Mucosa of descending colon (tissue), 3 donors: ENCODE measurements around the gene AHCTF1. TPM values are rescaled to one million over a fixed set of nuclear protein-coding genes. Genes with fewer than 3 reads are reported as not detected.
"Not testable (repeated sequence)": the region's sequence is repeated elsewhere in the genome, so short reads cannot be mapped to it uniquely, and the experiment has no call there.

Experiments used
- ATAC-seq: fragments of 200-7000 bp; cut with Tn5 transposase; one replicate; pipeline ENCODE4 v1.9.1; 2020; ENCODE audit warnings: mild to moderate bottlenecking, moderate library complexity
- DNase-seq, 3 donors: peaks; one replicate each; pipeline ENCODE4 v3.0.0-alpha.2; 2020
- H3K36me3 ChIP-seq: fragments of 200-600 bp; one replicate; pipeline ENCODE4 v1.8.0; 2021; ENCODE audit warnings: low read depth, mild to moderate bottlenecking
- H3K4me1 ChIP-seq: fragments of 200-600 bp; one replicate; pipeline ENCODE4 v1.8.0; 2021; ENCODE audit warnings: low read depth, mild to moderate bottlenecking
- H3K4me3 ChIP-seq: fragments of 200-600 bp; one replicate; pipeline ENCODE4 v1.8.0; 2021; ENCODE audit warnings: mild to moderate bottlenecking
- H3K9me3 ChIP-seq: fragments of 200-600 bp; one replicate; pipeline ENCODE4 v1.8.0; 2021; ENCODE audit warnings: mild to moderate bottlenecking
- intact Hi-C, 2 donors: fragments of 100-400 bp; cut with DNase I in 1 of 2; cut with micrococcal nuclease in 1 of 2; formaldehyde crosslinking; loops; one replicate each; pipeline versions ENCODE4 v1.11.0 to v1.11.1; 2022; cut with DNase I, micrococcal nuclease
- total RNA-seq, 3 donors: library from RNA; stranded (reverse); fragmentation: NEBNext Ultra II Directional in 2 of 3; extraction: Animal tissue kit (Norgen Biotek cat#: 25700) in 2 of 3; gene quantifications; one replicate each; pipeline versions ENCODE4 v1.2.1 to v1.2.4, GENCODE V29; 2021 to 2023
- TF ChIP-seq, protein P1 (sequence below): fragments of 200-600 bp; IDR thresholded peaks from one replicate; pipeline ENCODE4 v1.8.0; 2022; ENCODE audit warnings: antibody characterized with exemption, mild to moderate bottlenecking
- donor health status: DM: no; HTN: no; CAD: no; lungs with moderate emphysema.
- donor health status: DM: no; HTN: no; CAD: no.
- donor health status: DM: no; HTN: yes; CAD: no.

AHCTF1 gene
- total RNA-seq, 3 donors from 2014 or later, result 25.5 to 41.6 (median 27.6) TPM

DNA sequence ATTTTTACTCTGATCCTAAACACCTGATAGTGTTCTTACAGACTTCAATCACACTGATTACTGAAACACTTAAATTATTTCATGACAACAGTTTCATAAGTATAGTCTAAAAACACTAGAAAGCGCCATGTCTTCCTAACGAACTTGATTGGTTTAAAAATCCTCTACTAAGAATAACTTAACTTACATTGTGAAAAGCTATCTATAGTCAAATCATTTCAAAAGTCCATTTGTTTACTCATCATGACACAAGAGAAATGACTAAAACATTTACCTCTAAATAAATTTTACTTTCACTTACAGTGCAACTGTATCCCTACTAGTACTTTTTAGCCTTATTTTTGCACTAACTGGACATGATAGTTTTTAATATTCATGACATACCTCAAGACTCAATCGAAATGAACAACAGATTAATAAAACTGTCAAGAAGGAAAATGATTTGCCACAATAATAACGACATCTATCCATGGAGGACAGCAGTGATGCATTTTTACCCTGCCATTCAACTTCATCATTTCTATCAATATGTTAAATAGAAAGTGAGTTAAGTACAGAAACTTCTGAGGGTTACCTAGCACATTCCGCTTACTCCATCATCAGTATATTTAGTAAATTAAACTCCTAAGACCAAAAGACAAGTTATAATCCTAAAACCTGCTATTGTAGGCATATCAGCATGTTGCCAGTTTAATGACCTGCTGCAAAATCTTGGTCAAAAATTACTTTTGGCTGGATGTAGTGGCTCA is 38.4 kb downstream of the AHCTF1 start:
- DNase-seq (no peak), ATAC-seq (no peak)
- TF ChIP-seq, protein P1, sequence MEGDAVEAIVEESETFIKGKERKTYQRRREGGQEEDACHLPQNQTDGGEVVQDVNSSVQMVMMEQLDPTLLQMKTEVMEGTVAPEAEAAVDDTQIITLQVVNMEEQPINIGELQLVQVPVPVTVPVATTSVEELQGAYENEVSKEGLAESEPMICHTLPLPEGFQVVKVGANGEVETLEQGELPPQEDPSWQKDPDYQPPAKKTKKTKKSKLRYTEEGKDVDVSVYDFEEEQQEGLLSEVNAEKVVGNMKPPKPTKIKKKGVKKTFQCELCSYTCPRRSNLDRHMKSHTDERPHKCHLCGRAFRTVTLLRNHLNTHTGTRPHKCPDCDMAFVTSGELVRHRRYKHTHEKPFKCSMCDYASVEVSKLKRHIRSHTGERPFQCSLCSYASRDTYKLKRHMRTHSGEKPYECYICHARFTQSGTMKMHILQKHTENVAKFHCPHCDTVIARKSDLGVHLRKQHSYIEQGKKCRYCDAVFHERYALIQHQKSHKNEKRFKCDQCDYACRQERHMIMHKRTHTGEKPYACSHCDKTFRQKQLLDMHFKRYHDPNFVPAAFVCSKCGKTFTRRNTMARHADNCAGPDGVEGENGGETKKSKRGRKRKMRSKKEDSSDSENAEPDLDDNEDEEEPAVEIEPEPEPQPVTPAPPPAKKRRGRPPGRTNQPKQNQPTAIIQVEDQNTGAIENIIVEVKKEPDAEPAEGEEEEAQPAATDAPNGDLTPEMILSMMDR, result no peak

GRCh38 chr1:246891105-246891504 is 40.6 kb downstream of the AHCTF1 start:
- Histone ChIP-seq H3K36me3 (no peaks in the 10 kb centered on the region), H3K4me3 (no peak overlapping the region), H3K4me1 (no peaks in the 10 kb centered on the region), H3K9me3 (no peaks in the 10 kb centered on the region)
- intact Hi-C loops, result no loop called here
- TF ChIP-seq, protein P1, result no peak
- DNase-seq (no peak), ATAC-seq (no peak)

More for the DNA sequence above, 38.4 kb downstream of the AHCTF1 start:
- Histone ChIP-seq H3K36me3 (no peaks in the 10 kb centered on the region), H3K4me1 (no peaks in the 10 kb centered on the region), H3K9me3 (no peaks in the 10 kb centered on the region), H3K4me3 (no peak overlapping the region)
- intact Hi-C loops, result no loop called here

GRCh38 chr1:246888522-246888921 is 43.2 kb downstream of the AHCTF1 start:
- no peaks in the 10 kb centered on the region for H3K9me3 ChIP-seq
- no peak overlapping the region for H3K4me3 ChIP-seq
- H3K36me3 ChIP-seq, result no peaks in the 10 kb centered on the region
- intact Hi-C loops, result no loop called here
- DNase-seq, result no peak
- TF ChIP-seq, protein P1, result no peak
- no peaks in the 10 kb centered on the region for H3K4me1 ChIP-seq
- no peak for ATAC-seq

DNA sequence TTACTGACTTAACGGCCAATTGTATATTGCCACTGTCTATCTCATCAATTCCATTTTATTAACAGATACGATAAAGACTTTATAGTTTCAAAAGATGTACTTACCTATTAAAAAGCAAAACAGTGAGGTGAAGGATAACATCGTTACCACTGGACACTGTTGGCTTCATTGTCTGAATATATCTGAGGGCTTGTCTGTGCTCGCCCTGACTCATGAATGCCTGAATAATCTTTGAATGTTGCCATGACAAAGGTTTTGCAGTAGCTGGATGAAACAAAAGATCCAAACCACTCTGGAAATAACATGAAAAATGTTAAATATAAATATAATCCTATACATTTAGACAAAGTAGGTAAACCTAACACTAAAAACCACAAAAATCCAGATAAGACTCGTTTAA is 46.4 kb downstream of the AHCTF1 start:
- H3K36me3 ChIP-seq, H3K9me3 ChIP-seq, DNase-seq, H3K4me3 ChIP-seq, H3K4me1 ChIP-seq, ATAC-seq, intact Hi-C loops: not testable (repeated sequence)

GRCh38 chr1:246878551-246878950 is 53.2 kb downstream of the AHCTF1 start:
- TF ChIP-seq, protein P1, result no peak
- H3K4me1 ChIP-seq, result peaks cover 10% of the 10 kb centered on the region
- DNase-seq (no peak), ATAC-seq (no peak)
- intact Hi-C loops, result no loop called here
- H3K9me3 ChIP-seq, result no peaks in the 10 kb centered on the region
- no peaks in the 10 kb centered on the region for H3K36me3 ChIP-seq
- no peak overlapping the region for H3K4me3 ChIP-seq

DNA sequence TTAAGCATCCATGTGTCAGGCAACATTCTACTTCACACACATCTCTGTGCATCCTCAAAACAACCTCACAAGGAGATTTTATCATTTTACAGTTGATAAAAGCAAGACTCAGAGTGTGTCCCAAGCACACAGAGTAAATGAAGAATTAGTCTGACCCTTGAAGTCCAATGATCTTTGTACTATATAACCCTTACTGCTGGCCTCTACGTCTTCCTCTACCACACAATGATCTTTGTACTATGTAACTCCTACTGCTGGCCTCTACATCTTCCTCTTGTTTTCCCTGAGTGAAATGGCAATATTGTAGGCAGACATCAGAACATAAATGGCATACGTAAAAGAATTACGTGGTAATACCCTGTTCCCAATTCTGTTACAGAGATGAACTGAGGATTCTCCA is 55.3 kb downstream of the AHCTF1 start:
- Histone ChIP-seq H3K9me3 (no peaks in the 10 kb centered on the region), H3K4me3 (no peak overlapping the region), H3K36me3 (no peaks in the 10 kb centered on the region), H3K4me1 (peaks cover 10% of the 10 kb centered on the region)
- DNase-seq (no peak), ATAC-seq (peak; percentile 73)
- intact Hi-C loops, result no loop called here
- TF ChIP-seq, protein P1, result no peak
